ENCODE data around the gene ST6GALNAC6. TPM values are rescaled to one million over a fixed set of nuclear protein-coding genes. Genes with fewer than 3 reads are reported as not detected.

Gene ST6GALNAC6
- total RNA-seq, result 23.4 and 35.7 TPM in 2 replicates

DNA sequence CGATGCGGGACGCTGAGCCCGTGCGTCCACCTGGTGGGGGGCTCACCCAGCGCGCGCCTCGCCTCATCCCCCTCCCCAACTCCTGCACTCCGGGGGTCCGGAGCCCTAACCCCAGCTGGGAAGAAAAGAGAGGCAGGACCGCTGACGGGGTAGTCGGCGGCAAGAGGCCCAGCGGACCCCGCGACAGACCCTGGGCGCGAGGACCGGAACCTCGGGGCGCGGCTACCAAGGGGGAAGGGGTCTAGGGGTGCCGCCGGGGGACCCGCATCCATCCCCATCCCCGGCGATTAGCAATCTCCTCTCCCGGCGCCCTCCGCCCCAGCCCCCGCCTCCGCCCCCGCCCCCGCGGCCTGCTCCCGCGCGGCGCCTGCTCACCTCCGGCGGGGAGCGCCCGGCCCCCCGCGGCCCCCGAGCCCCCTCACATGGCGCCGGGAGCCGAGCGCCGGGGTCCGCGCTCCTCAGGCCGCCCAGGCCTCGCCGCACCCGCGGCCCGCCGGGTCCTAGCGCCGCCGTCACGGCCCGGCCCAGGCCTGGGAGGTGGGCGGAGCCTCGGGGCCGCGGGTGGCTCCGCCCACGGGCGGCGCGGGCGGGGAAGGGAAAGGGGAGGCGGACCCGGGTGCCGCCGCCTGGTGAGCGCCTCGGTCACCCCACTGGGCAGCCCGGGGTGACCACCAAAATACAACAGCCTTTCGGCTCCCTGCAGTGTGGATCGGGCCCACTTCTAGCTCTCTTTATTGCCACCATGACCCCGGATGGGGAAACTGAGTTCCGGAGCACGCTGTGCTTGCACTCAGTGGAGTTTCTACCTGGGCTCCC, at the start of gene ST6GALNAC6:
Gene ST6GALNAC6, minus strand, starts transcription at position 476 of the 816 bp plus-strand sequence. CDS start 1,622 bp downstream, outside the sequence.
- DNase-seq (ENCODE audit: low read depth in 2 of 2), result peak in 1 of 2 donors; percentile 78

GRCh38 chr9:127947841-127948710, 48.7 kb upstream of the ST6GALNAC6 start:
- DNase-seq (ENCODE audit: low read depth in 2 of 2), result no peak

DNA sequence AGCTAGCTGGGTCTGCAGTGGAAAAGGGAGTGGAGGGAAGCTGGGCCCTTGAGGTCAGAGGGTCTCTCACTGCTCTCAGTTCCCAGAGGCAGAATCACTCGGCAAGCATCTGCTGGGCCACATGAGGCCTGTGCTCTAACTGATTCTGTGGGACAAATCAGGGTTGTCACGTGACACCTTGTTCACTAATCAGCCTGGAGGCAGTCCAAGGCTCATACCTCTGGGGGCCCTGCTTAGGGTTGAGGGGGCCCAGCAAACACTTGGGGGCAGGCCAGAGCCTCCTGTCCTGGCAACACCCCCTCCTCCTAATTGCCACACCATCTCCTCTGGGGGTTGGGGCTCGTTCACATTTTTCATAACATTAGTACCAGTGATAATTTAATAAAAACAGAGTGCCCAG, 47.3 kb upstream of the ST6GALNAC6 start:
- DNase-seq (ENCODE audit: low read depth in 2 of 2), result no peak

DNA sequence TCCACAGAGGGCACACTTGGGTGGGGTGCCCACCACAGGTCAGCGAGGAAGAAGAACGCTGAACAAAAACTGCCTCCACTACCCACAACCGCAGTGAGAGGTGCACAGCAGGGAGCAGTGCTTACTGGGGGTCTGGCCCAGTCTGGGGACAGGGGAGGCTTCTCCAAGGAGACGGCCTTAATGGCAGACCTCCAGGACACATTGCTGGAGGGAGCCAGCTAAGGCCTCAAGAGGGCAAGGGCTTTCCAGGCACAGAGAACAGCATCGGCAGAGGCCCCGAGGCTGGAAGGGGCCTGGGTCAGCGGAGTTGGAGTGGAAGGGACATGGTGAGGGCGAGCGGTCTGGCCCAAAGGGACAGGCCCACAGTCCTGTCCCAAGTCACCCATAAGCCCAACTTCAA, 46.5 kb upstream of the ST6GALNAC6 start:
- DNase-seq (ENCODE audit: low read depth in 2 of 2), result no peak

DNA sequence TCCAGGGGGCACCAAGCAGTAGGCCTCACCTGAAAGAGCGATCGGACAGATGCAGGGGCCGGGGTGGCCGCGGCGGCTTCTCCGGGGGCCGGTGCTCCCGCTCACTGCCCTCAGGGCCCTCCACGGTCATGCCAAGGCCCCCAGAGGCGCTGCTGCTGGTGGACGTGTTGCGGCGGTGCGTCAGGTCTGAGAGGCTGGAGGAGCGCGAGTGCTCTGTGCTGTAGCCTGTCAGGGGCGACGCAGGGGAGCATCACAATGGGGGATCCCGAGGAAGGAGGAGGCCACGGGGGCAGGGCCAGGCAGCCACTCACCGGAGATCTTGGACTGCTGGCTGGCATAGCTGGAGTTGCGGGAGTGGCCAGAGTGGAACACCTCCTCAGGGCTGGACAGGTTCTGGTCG, 45.9 kb upstream of the ST6GALNAC6 start:
- no peak for DNase-seq (ENCODE audit: low read depth in 2 of 2)

DNA sequence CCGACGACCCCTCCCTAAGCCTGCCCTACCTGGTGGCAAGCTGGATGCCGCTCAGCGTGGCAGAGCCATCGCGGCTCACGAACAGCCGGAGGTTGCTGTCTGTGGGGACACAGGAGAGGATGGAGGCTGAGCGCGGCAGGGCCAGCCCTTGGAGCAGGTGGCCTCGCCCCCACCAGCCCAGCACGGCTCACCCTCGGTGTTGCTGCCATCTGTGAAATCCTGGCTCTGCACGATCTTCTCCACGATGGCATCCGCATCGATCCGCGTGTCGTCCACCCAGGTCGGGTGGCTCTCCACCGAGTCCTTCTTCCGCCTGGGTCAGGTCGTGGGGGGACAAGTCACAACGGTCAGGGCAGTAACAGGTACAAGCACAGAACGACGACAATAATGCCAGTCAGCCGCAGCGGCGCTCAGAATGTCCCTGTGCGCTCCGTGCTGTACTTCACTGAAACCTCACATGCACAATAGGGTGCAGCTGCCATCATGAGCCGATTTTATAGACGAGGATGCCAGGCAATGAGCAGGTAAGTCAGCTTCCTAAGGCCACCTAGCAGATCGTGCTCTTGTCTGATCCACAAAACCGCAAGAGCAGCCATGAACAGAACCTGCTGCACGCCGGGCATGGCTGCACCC, 45.3 kb upstream of the ST6GALNAC6 start:
- no peak for DNase-seq (ENCODE audit: low read depth in 2 of 2)

- DNase-seq (ENCODE audit: low read depth in 2 of 2), result peak; percentile 59 to 81
Measured at GRCh38 chr9:127943731-127944144, 44.3 kb upstream of the ST6GALNAC6 start.

GRCh38 chr9:127943011-127943662, 43.7 kb upstream of the ST6GALNAC6 start:
- DNase-seq (ENCODE audit: low read depth in 2 of 2), result no peak

DNA sequence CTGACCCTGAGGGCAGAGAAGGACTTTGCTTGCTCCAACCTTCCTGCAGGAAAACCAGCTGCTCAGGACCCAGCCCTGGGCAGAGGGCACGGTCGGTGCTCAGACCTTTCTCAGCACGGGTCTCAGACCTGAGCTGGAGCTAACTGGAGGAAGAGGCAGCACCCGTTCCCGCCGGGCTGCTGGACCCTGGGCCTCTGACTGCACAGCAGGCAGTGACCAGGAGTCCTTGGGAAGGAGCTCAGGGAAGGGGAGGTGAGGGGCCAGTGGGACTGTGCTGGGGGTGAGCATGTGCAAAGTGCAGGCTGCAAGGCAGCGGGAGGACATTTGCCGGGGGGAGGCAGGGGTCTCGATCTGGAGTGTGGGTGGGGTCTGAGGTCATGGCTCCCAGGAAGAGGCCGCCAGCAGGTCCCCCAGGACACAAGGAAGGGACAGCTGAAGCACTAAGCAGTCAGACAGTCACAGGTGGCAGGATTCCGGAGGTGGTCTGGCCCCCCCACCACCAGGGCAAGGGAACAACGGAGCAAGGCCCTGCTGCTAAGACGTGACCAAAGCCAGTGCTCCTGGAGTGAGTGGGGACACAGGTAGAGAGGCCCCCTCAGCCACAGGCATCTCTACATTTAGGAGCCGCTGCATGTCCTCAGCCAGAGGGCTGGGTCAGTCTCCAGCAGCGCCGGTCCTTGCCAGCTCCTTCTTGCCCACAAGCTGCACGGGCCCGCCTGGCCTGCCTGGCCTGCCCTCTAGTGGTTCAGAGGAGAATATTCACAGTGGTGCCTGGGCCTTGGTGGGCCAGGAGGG, 43.0 kb upstream of the ST6GALNAC6 start:
- DNase-seq (ENCODE audit: low read depth in 2 of 2), result peak in 1 of 2 donors; percentile 64

GRCh38 chr9:127941961-127942215, 42.5 kb upstream of the ST6GALNAC6 start:
- DNase-seq (ENCODE audit: low read depth in 2 of 2), result no peak

GRCh38 chr9:127941062-127941960, 41.9 kb upstream of the ST6GALNAC6 start:
- DNase-seq (ENCODE audit: low read depth in 2 of 2), result no peak

DNA sequence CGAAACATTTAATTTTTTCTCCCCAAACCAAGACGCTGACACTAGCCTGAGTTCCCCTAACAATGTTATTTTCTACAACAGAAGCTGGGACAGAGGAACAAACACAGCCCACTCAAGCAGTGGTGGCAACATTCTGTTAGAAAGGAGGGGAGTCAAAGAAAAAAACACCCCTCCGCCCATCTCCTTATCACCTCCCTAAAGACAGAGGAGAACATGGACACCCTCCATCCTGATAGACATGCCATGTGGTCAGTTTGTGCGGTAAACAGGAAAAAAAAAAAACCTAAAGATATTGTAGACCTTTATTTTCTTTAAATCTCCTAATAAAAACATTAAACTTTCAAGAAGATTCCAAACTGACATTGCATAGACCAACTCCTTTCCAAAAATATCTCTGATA, 41.2 kb upstream of the ST6GALNAC6 start:
- no peak for DNase-seq (ENCODE audit: low read depth in 2 of 2)

DNA sequence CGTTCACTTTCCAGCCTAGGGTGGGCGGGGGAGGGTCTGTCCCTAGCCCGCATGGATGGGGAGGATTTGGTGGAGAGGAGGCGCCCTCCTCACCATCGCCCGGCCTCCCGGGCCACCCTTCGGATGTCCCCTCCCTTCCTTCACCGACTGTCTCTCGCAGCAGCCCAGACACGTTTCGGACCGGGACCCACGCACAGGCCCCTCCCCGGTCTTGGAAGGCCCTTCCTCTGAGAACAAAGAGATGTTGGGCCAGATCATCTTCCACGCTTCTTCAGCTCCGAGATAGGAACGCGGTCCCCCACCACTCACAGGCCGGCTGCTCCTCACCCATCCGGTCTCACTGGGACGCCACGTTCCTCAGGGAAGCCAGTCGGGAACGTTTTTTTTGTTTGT, 38.9 kb upstream of the ST6GALNAC6 start:
- DNase-seq (ENCODE audit: low read depth in 2 of 2), result no peak

DNA sequence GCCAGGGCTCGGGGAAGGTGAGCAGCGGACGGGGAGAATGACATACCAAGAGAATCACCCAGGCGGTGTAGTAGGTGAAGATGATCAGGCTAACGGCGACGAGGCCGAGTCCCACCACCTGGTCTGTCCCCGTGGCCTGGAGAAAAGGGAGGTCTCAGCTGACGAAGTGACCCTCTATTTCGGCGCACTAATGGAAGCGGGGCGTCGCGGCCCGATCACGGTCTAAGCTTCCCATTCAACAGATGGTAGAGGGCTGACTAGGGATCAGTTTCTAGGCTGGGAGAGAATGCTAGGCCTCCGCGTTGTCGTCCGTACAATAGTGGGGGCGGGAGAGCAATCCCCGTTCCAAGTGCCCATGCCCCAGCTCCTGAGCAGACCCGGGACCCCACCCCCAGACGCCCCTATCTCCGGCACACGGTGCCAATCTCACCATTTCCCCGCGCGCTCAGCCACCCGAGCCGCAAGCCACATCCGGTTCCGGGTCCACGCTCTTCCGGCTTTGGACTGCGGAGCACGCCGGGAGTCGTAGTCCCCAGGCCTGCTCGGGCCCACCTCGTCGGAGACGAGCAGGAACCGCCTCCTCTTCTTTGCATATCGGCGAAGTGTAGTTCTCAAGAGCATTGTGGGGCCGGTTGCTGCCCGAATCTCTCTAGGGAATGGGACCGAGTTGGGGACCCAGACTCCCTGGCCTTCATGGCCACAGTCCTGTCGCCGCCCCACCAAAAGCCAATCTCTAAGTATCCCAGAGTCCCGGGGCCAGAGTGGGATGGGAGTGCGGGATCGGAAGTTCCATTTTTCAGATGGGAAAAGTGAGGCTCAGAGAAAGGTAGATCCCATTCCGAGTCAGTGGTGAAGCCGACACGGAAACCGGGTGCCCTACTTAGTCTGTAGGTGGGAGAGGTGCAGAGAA, 38.2 kb upstream of the ST6GALNAC6 start, which contains the start of gene DPM2:
Gene DPM2, minus strand, starts transcription at position 467 of the 910 bp plus-strand sequence. Its CDS starts 34 bp downstream, at position 433.
- DNase-seq (ENCODE audit: low read depth in 2 of 2), result peak; percentile 68 to 88

GRCh38 chr9:127937056-127937387, 37.6 kb upstream of the ST6GALNAC6 start:
- no peak for DNase-seq (ENCODE audit: low read depth in 2 of 2)

- DNase-seq (ENCODE audit: low read depth in 2 of 2), result no peak
Measured at GRCh38 chr9:127936347-127936852, 37.0 kb upstream of the ST6GALNAC6 start.

GRCh38 chr9:127935765-127936221, 36.4 kb upstream of the ST6GALNAC6 start:
- DNase-seq (ENCODE audit: low read depth in 2 of 2), result no peak

DNA sequence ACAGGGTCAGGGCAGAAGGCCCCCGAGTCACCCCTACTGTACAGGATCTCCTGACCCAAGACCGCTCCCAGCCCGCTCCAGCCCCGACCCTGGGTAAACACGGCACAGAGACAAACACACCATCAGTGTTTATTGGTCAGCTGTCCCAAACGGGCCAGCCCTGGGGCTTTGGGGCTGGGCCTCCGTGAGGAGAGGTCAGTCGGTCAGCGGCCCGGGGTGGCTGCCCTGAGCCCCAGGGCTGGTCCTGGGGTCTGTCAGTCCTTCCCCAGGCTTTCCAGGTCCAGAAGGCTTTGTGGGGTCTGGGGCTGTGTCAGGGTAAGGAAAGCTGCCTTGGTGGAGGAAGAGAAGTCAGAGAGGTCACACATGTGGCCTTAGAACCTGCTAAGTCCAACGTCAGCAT, 35.6 kb upstream of the ST6GALNAC6 start:
- DNase-seq (ENCODE audit: low read depth in 2 of 2), result no peak
